Nephron (organoid): Measurements from ENCODE around the gene SETBP1.

Source experiments
- H3K27ac Mint-ChIP-seq, 3 experiments: 2 replicates each; pipeline ENCODE4 v1.8.0; 2020; ENCODE audit warnings: mixed read lengths in 3 of 3, mild to moderate bottlenecking in 2 of 3, moderate library complexity in 1 of 3
- H3K27me3 Mint-ChIP-seq: 2 replicates; pipeline ENCODE4 v1.8.0; 2021; ENCODE audit warnings: low read depth, mild to moderate bottlenecking, moderate library complexity, mixed read lengths
- H3K36me3 Mint-ChIP-seq: 2 replicates; pipeline ENCODE4 v1.8.0; 2020; ENCODE audit warnings: low read depth, mixed read lengths
- H3K4me1 Mint-ChIP-seq: 2 replicates; pipeline ENCODE4 v1.8.0; 2020; ENCODE audit warnings: mixed read lengths
- H3K4me3 Mint-ChIP-seq, 3 experiments: 2 replicates each; pipeline ENCODE4 v1.8.0; 2020; ENCODE audit warnings: mild to moderate bottlenecking in 3 of 3, mixed read lengths in 3 of 3, moderate library complexity in 2 of 3
- H3K9me3 Mint-ChIP-seq: 2 replicates; pipeline ENCODE4 v1.8.0; 2020; ENCODE audit warnings: mixed read lengths
- TF ChIP-seq, protein P1 (sequence below), 3 experiments: fragments of 200-600 bp; sonication (generic); IDR thresholded peaks; one replicate each; pipeline ENCODE4 v1.5.0; 2021; ENCODE audit warnings: antibody characterized with exemption in 3 of 3; ENCODE audit not compliant: unreplicated experiment in 3 of 3

Gene SETBP1

DNA sequence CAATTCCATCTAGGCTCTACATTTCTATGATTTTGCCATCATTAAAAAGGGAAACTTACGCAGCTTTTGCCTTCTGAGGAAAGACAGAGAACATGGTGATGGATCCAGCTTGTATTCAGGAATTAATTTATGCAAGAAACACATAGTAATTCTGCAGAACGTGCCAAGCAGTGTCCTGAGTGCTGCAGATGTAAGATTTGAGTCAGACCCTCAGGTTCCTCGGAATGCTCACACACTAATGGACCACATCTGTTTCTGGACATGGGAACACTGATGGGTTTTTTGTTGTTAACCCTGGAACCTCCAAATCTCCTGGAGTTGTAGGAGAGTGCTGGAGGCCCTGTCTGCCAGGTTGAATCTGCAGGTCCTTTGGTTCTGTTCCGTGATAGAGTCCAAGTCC, 132.9 kb downstream of the SETBP1 start:
- Mint-ChIP-seq H3K4me3 (no peak overlapping the region), H3K9me3 (no peaks in the 10 kb centered on the region), H3K4me1 (peaks cover 83% of the 10 kb centered on the region), H3K36me3 (peaks cover 22% of the 10 kb centered on the region), H3K27ac (no peak overlapping the region), H3K27me3 (no peaks in the 10 kb centered on the region)
- TF ChIP-seq, protein P1, sequence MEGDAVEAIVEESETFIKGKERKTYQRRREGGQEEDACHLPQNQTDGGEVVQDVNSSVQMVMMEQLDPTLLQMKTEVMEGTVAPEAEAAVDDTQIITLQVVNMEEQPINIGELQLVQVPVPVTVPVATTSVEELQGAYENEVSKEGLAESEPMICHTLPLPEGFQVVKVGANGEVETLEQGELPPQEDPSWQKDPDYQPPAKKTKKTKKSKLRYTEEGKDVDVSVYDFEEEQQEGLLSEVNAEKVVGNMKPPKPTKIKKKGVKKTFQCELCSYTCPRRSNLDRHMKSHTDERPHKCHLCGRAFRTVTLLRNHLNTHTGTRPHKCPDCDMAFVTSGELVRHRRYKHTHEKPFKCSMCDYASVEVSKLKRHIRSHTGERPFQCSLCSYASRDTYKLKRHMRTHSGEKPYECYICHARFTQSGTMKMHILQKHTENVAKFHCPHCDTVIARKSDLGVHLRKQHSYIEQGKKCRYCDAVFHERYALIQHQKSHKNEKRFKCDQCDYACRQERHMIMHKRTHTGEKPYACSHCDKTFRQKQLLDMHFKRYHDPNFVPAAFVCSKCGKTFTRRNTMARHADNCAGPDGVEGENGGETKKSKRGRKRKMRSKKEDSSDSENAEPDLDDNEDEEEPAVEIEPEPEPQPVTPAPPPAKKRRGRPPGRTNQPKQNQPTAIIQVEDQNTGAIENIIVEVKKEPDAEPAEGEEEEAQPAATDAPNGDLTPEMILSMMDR (IDR thresholded peaks at IDR 0.05; ENCODE audit: unreplicated experiment in 3 of 3) = no peak

GRCh38 chr18:44815108-44815507, 134.4 kb downstream of the SETBP1 start:
- TF ChIP-seq, protein P1 (IDR thresholded peaks at IDR 0.05; ENCODE audit: unreplicated experiment in 3 of 3) = no peak
- Mint-ChIP-seq H3K9me3 (no peaks in the 10 kb centered on the region), H3K27me3 (no peaks in the 10 kb centered on the region), H3K4me1 (peaks cover 83% of the 10 kb centered on the region), H3K36me3 (peaks cover 17% of the 10 kb centered on the region), H3K4me3 (no peak overlapping the region), H3K27ac (peak overlapping the region; percentile 16 to 73 (median 73))

- H3K9me3 Mint-ChIP-seq = no peaks in the 10 kb centered on the region
- no peak overlapping the region for H3K4me3 Mint-ChIP-seq
- TF ChIP-seq, protein P1 (IDR thresholded peaks at IDR 0.05; ENCODE audit: unreplicated experiment in 3 of 3) = no peak
- H3K4me1 Mint-ChIP-seq = peaks cover 80% of the 10 kb centered on the region
- H3K36me3 Mint-ChIP-seq = peaks cover 9% of the 10 kb centered on the region
- peak overlapping the region; percentile 73 to 84 (median 73) for H3K27ac Mint-ChIP-seq
- no peaks in the 10 kb centered on the region for H3K27me3 Mint-ChIP-seq
Observed at GRCh38 chr18:44816050-44816449, 135.4 kb downstream of the SETBP1 start.

DNA sequence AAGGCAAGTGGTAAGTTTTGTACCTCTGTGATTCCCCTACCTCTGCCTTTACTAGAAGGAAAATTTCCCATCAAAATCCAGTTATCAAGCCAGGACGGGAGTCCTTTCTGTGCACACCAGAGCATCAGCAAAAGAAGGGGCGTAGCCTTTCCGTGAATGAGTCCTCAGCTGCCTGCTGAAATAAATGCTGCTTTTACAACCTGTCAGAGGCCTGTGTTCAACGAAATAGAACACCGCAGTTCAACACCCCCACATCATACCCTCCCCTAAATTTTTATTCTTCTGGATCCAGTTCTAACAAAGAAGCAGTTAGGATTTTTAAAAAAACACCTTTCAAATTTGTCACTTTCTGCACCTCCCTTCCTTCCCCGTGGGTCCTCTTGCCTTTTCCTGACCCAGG, 135.8 kb downstream of the SETBP1 start:
- peaks cover 9% of the 10 kb centered on the region for H3K36me3 Mint-ChIP-seq
- peak overlapping the region; percentile 73 to 84 (median 73) for H3K27ac Mint-ChIP-seq
- no peaks in the 10 kb centered on the region for H3K27me3 Mint-ChIP-seq
- H3K4me3 Mint-ChIP-seq = no peak overlapping the region
- TF ChIP-seq, protein P1 (IDR thresholded peaks at IDR 0.05; ENCODE audit: unreplicated experiment in 3 of 3) = no peak
- peaks cover 80% of the 10 kb centered on the region for H3K4me1 Mint-ChIP-seq
- no peaks in the 10 kb centered on the region for H3K9me3 Mint-ChIP-seq

DNA sequence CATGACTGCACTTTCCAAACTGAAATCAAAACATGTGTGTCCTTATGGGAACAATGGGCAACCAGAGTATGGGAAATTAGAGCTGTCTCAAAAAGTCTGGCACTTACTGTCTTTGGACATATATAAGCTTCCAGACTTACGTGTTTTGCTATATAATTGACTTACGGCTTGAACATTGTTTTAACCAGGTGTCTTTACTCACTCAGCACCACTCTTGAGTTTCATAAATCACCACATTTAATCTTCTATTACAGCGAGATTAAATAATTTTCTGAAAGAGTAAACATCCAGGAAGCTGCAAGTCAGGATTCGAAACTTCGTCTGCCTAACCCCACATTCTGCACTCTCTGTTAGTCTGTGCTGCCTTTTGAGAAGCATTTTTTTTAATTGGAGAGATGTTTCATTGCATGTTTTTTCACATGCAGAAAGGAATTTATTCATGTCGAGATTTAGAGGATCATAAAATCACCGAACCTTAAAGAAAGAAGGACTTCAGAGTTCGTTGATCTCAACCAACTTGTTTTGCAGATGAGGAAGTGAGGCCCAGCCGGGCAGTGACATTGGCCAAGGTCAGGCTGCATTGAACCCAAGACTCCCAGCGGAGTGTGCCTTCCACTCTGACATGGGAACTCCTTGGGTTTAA, 137.3 kb downstream of the SETBP1 start:
- Mint-ChIP-seq H3K36me3 (peaks cover 16% of the 10 kb centered on the region), H3K27ac (peak overlapping the region; percentile 72 to 73 (median 73)), H3K4me3 (peak overlapping the region in 1 of 3 experiments; percentile 3), H3K27me3 (no peaks in the 10 kb centered on the region), H3K4me1 (peaks cover 77% of the 10 kb centered on the region), H3K9me3 (no peaks in the 10 kb centered on the region)
- TF ChIP-seq, protein P1 (IDR thresholded peaks at IDR 0.05; ENCODE audit: unreplicated experiment in 3 of 3) = no peak
